Body of pancreas (tissue), 4 donors: ENCODE results near the gene TNFSF15.

Experiments
- POLR2A ChIP-seq, 3 donors: fragments of 450-650 bp; IDR thresholded peaks; one replicate each; pipeline ENCODE4 v1.6.1; 2016; ENCODE audit warnings: antibody characterized with exemption in 3 of 3, mild to moderate bottlenecking in 2 of 3
- TF ChIP-seq, protein P1 (sequence below), 7 experiments: fragments of 450-650 bp in 4 of 7; fragments of 200-600 bp in 3 of 7; sonication (generic) in 3 of 7; IDR thresholded peaks; one replicate each; pipeline ENCODE4 v1.5.1; 2016 to 2019; ENCODE audit warnings: antibody characterized with exemption in 7 of 7

DNA sequence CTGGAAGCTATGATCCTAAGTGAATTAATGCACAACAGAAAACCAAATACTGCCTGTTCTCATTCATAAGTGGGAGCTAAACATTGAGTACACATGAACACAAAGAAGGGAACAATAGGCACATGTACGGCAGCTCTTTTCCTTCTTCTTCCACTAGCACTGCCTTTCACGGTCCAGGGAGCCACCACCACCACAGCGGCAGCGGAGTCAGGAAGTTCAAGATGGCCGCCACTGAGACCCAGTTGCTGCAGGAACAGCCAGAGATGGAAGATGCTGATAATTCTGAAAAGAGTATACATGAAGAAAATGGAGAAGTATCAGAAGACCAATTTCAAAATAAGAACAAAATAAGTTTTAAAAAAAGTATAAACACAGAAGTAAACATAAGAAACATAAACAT, 39.5 kb upstream of the TNFSF15 start:
- TF ChIP-seq, protein P1, sequence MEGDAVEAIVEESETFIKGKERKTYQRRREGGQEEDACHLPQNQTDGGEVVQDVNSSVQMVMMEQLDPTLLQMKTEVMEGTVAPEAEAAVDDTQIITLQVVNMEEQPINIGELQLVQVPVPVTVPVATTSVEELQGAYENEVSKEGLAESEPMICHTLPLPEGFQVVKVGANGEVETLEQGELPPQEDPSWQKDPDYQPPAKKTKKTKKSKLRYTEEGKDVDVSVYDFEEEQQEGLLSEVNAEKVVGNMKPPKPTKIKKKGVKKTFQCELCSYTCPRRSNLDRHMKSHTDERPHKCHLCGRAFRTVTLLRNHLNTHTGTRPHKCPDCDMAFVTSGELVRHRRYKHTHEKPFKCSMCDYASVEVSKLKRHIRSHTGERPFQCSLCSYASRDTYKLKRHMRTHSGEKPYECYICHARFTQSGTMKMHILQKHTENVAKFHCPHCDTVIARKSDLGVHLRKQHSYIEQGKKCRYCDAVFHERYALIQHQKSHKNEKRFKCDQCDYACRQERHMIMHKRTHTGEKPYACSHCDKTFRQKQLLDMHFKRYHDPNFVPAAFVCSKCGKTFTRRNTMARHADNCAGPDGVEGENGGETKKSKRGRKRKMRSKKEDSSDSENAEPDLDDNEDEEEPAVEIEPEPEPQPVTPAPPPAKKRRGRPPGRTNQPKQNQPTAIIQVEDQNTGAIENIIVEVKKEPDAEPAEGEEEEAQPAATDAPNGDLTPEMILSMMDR (IDR thresholded peaks at IDR 0.05): no peak
- TF ChIP-seq POLR2A (IDR thresholded peaks at IDR 0.05): no peak
